ENCODE results near the gene FANCD2.
A peak's percentile ranks its signal among the peaks of the same experiment; 100 is the strongest.
"Not testable (repeated sequence)": the region's sequence is repeated elsewhere in the genome, so short reads cannot be mapped to it uniquely, and the experiment has no call there.

FANCD2 gene

DNA sequence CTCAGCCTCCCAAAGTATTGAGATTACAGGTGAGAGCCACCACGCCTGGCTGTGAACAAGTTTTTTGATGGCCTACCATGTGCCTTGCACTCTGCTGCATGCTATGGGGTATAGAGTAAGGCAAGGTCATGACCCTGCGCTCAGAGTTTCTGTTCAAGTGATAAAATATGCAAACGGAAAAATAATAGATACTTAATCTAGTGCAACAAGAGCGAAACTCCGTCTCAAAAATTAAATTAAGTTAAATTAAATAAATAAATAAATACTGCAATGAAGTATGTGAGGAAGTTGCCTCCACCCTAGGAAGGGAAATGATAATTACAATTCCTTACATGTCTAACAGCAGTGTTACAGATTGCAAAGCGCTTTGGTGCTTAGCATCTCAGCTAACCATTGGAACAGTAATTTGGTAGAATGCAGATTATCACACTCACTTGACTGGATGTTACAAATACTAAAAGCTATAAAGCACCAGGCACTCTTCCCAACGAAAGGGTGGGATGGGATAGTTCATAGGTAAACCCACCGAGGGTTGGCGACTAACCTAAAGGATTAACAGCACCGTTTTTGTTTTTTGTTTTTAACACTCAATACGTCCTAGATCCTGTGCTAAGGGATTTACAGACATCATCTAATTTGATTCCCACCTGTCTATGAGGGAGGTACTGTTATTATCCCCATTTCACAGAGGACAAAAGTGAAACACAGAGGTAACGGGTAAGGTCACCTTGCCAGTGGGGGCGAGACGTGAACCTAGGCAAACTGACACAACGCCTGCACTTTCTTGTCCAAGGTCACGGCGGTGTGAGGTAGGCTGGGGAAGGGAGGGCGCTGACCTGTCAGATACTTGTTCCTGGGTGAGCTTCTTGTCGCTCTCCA, 793 bp upstream of the FANCD2 start:
- TF ChIP-seq, protein P1, sequence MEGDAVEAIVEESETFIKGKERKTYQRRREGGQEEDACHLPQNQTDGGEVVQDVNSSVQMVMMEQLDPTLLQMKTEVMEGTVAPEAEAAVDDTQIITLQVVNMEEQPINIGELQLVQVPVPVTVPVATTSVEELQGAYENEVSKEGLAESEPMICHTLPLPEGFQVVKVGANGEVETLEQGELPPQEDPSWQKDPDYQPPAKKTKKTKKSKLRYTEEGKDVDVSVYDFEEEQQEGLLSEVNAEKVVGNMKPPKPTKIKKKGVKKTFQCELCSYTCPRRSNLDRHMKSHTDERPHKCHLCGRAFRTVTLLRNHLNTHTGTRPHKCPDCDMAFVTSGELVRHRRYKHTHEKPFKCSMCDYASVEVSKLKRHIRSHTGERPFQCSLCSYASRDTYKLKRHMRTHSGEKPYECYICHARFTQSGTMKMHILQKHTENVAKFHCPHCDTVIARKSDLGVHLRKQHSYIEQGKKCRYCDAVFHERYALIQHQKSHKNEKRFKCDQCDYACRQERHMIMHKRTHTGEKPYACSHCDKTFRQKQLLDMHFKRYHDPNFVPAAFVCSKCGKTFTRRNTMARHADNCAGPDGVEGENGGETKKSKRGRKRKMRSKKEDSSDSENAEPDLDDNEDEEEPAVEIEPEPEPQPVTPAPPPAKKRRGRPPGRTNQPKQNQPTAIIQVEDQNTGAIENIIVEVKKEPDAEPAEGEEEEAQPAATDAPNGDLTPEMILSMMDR (IDR thresholded peaks at IDR 0.05; ENCODE audit: insufficient read depth, low read depth, low read length, missing control alignments): no peak
- DNase-seq (ENCODE audit: low read depth): no peak

DNA sequence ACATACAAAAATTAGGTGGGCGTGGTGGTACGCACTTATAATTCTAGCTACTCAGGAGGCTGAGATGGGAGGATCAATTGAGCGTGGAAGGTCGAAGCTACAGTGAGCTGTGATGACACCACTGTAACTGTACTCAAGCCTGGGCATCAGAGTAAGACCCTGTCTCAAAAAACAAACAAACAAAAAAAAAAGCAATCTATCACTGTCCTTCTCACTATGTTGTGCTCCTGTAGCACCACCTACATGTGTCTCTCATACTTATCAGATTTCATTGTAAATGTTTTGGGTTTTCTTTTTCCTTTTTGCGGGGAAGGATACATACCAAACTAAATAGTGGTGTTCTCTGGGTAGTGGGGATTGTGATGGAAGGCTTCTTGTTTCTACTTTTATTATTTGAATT, 14.8 kb downstream of the FANCD2 start:
- no peak for DNase-seq (ENCODE audit: low read depth)
- TF ChIP-seq, protein P1 (IDR thresholded peaks at IDR 0.05; ENCODE audit: insufficient read depth, low read depth, low read length, missing control alignments): no peak

More for the DNA sequence above, 793 bp upstream of the FANCD2 start:
- H3K4me3 ChIP-seq (ENCODE audit: low read depth, low read length): peak overlapping the region; percentile 81

DNA sequence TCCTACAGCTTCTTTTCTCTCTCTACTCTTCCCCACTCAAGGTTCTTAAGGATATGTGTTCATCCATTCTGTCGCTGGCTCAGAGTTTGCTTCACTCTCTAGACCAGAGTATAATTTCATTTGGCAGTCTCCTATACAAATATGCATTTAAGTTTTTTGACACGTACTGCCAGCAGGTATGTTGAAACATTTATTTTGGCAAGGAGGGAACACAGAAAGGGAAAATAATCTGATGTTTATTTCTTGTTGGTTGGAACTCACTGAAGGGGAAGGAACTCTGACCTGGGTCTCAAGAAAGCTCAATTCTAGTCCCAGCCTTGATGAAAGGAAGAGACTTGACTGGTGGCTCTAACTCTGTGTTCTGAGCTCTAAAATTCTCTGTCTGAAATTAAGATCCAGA, 21.6 kb downstream of the FANCD2 start:
- no peak for DNase-seq (ENCODE audit: low read depth)
- TF ChIP-seq, protein P1 (IDR thresholded peaks at IDR 0.05; ENCODE audit: insufficient read depth, low read depth, low read length, missing control alignments): no peak
- H3K4me3 ChIP-seq (ENCODE audit: low read depth, low read length): no peak overlapping the region

More for the DNA sequence above, 14.8 kb downstream of the FANCD2 start:
- H3K4me3 ChIP-seq (ENCODE audit: low read depth, low read length): no peak overlapping the region

DNA sequence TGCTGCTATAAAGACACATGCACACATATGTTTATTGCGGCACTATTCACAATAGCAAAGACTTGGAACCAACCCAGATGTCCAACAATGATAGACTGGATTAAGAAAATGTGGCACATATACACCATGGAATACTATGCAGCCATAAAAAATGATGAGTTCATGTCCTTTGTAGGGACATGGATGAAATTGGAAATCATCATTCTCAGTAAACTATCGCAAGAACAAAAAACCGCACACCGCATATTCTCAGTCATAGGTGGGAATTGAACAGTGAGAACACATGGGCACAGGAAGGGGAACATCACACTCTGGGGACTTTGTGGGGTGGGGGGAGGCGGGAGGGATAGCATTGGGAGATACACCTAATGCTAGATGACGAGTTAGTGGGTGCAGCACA, 26.8 kb downstream of the FANCD2 start:
- not testable (repeated sequence) for H3K4me3 ChIP-seq (ENCODE audit: low read depth, low read length); DNase-seq (ENCODE audit: low read depth)

DNA sequence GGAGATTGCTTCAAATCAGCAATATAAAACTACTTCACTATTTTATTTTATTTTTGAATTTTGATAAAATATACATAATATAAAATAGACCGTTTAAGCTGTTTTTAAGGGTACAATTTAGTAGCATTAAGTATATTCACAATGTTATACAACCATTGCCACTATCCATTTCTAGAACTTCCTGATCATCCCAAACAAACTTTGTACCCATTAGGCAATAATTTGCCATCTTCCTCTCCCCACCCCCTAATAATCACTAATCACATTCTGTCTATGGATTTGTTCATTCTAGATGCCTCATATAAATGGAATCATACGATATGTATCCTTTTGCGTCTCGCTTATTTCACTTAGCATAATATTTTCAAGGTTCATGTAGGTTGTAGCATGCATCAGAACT, 28.9 kb downstream of the FANCD2 start:
- TF ChIP-seq, protein P1 (IDR thresholded peaks at IDR 0.05; ENCODE audit: insufficient read depth, low read depth, low read length, missing control alignments): no peak
- no peak for DNase-seq (ENCODE audit: low read depth)
- no peak overlapping the region for H3K4me3 ChIP-seq (ENCODE audit: low read depth, low read length)

DNA sequence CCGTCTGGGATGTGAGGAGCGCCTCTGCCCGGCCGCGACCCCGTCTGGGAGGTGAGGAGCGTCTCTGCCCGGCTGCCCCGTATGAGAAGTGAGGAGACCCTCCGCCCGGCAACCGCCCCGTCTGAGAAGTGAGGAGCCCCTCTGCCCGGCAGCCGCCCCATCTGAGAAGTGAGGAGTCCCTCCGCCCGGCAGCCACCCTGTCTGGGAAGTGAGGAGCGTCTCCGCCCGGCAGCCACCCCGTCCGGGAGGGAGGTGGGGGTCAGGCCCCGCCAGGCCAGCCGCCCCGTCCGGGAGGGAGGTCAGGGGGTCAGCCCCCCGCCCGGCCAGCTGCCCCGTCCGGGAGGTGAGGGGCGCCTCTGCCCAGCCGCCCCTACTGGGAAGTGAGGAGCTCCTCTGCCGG, 43.8 kb downstream of the FANCD2 start:
- not testable (repeated sequence) for H3K4me3 ChIP-seq (ENCODE audit: low read depth, low read length); DNase-seq (ENCODE audit: low read depth)

DNA sequence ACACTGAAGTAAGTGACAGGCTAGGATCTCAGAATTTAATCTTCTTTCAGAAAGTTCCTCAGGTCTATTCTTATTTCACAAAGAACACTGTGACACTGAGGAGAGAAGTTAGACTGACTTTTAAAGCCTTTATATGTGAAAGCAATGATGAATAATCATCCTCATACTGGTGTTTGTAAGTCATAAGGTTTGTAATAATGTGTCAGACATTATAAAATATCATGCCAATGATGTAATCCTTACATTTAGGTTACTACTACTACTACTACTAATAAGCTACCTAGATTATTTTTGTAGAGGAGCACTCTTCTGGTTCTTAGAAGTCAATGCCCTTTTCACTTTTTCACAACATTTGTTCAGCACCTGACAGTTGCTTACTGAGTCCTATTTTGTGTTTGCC, 48.4 kb downstream of the FANCD2 start:
- no peak overlapping the region for H3K4me3 ChIP-seq (ENCODE audit: low read depth, low read length)
- DNase-seq (ENCODE audit: low read depth): no peak
- TF ChIP-seq, protein P1 (IDR thresholded peaks at IDR 0.05; ENCODE audit: insufficient read depth, low read depth, low read length, missing control alignments): no peak

DNA sequence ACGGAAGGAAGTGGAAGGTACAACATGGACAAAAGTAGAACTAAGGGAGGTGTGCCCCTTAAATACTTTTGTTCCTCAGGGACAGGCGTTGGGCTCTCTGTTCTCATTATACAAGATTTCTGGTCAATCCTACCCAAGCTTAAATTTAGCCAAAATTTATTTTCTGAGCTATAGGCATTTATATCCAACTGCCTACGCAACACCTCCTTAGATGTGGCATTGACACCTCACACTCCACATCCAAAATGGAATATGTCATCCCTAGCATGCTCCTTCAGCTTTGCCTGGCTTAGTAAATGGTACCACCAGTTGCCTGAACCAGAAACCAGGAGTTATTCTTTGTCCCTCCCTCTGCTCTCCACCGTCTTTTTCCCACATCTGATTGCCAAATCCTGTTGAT, 55.6 kb downstream of the FANCD2 start:
- no peak for DNase-seq (ENCODE audit: low read depth)
- TF ChIP-seq, protein P1 (IDR thresholded peaks at IDR 0.05; ENCODE audit: insufficient read depth, low read depth, low read length, missing control alignments): no peak
- no peak overlapping the region for H3K4me3 ChIP-seq (ENCODE audit: low read depth, low read length)

All from GM12865 (cell line).